Panc1 (cell line): ENCODE measurements around the gene PRELID3B. TPM values are rescaled to one million over a fixed set of nuclear protein-coding genes. Genes with fewer than 3 reads are reported as not detected.

Source experiments
- ATAC-seq: fragments of 200-7000 bp; cut with Tn5 transposase; 2 replicates; pipeline ENCODE4 v1.9.1; 2020; ENCODE audit warnings: mild to moderate bottlenecking, moderate library complexity
- BruUV-seq: library from RNA; stranded (reverse); fragments of 400-500 nt; replicated peaks from 2 replicates; lab custom pipeline; 2021; lab: Mats Ljungman, UMichigan
- CTCF ChIA-PET: fragments of 300-600 bp; sonication (Branson Sonifier 250); formaldehyde crosslinking; loops from one replicate; lab custom pipeline; 2022; ENCODE audit warnings: antibody characterized with exemption; lab: Charles Lee
- POLR2A ChIA-PET: fragments of 300-600 bp; sonication (Branson Sonifier 250); formaldehyde crosslinking; loops from one replicate; lab custom pipeline; 2022; ENCODE audit warnings: antibody characterized with exemption; lab: Charles Lee
- DNase-seq: peaks from one replicate; pipeline ENCODE4 v3.0.0-alpha.2; 2010; ENCODE audit warnings: low read depth, low spot score
- H3K27ac ChIP-seq: 2 replicates; pipeline ENCODE4 v1.5.1; 2011; ENCODE audit warnings: mild to moderate bottlenecking, low read length, inconsistent platforms
- H3K27me3 ChIP-seq: fragments of 200-500 bp; sonication (Bioruptor generic); 2 replicates; pipeline ENCODE4 v1.6.0; 2014; ENCODE audit warnings: low read length, inconsistent platforms; ENCODE audit not compliant: control insufficient read depth, insufficient read depth
- H3K36me3 ChIP-seq: fragments of 200-500 bp; sonication (Bioruptor generic); 2 replicates; pipeline ENCODE4 v1.5.1; 2014; ENCODE audit warnings: inconsistent platforms, mild to moderate bottlenecking, low read length, moderate library complexity; ENCODE audit not compliant: control insufficient read depth, insufficient read depth
- H3K4me1 ChIP-seq: 2 replicates; pipeline ENCODE4 v1.5.1; 2011; ENCODE audit warnings: inconsistent platforms, mild to moderate bottlenecking, low read length, moderate library complexity; ENCODE audit not compliant: control insufficient read depth, insufficient read depth
- H3K4me3 ChIP-seq, 2 experiments: 2 replicates each; pipeline ENCODE4 v1.5.1; 2011 to 2012; ENCODE audit warnings: low read depth in 2 of 2, low read length in 2 of 2, mild to moderate bottlenecking in 2 of 2, inconsistent platforms in 1 of 2, moderate library complexity in 1 of 2
- H3K9me3 ChIP-seq: fragments of 200-500 bp; sonication (Bioruptor generic); 2 replicates; pipeline ENCODE4 v1.5.1; 2014; ENCODE audit warnings: low read depth, mild to moderate bottlenecking, inconsistent platforms, low read length, moderate library complexity; ENCODE audit not compliant: control insufficient read depth, insufficient read depth
- CTCF ChIP-seq: fragments of 450-650 bp; IDR thresholded peaks from 2 replicates; pipeline ENCODE4 v1.5.1; 2017; ENCODE audit warnings: mild to moderate bottlenecking
- POLR2AphosphoS5 ChIP-seq: IDR thresholded peaks from 2 replicates; pipeline ENCODE4 v1.6.1; 2012; ENCODE audit warnings: mild to moderate bottlenecking, low read depth, low read length, moderate library complexity
- REST ChIP-seq, 2 experiments: IDR thresholded peaks; 2 replicates each; pipeline ENCODE4 v1.6.1; 2011 to 2012; ENCODE audit warnings: low read depth in 2 of 2, control low read depth in 1 of 2, low read length in 1 of 2, mild to moderate bottlenecking in 1 of 2, moderate library complexity in 1 of 2; ENCODE audit not compliant: insufficient read depth in 1 of 2
- SIN3A ChIP-seq: IDR thresholded peaks from 2 replicates; pipeline ENCODE4 v1.6.1; 2012; ENCODE audit warnings: low read depth, mild to moderate bottlenecking, low read length, moderate library complexity, borderline replicate concordance; ENCODE audit not compliant: insufficient read depth
- TCF7L2 ChIP-seq: IDR thresholded peaks from 2 replicates; pipeline ENCODE4 v1.6.1; 2011; ENCODE audit warnings: mild to moderate bottlenecking, low read depth, low read length, inconsistent platforms
- in situ Hi-C: cut with HindIII; loops from 2 replicates; pipeline ENCODE4 v1.10.0; 2016; ENCODE audit warnings: low sequenced_read_pairs, low pct_unique_long_range_greater_than_20kb
- intact Hi-C: fragments of 100-400 bp; cut with micrococcal nuclease; formaldehyde crosslinking; loops from one replicate; pipeline ENCODE4 v1.10.0; 2022; ENCODE audit not compliant: unreplicated experiment
- total RNA-seq: library from RNA; stranded (reverse); gene quantifications from one replicate; pipeline ENCODE4 v1.2.1, GENCODE V29; 2021; ENCODE audit not compliant: unreplicated experiment

The PRELID3B gene
- total RNA-seq, 1 experiment from 2014 or later = 131 TPM

GRCh38 chr20:59002874-59003399, 39.6 kb downstream of the PRELID3B start:
- CTCF ChIA-PET = no interaction called here

GRCh38 chr20:59002388-59002787, 40.2 kb downstream of the PRELID3B start:
- Histone ChIP-seq H3K27me3 (no peaks in the 10 kb centered on the region), H3K4me1 (peaks cover 13% of the 10 kb centered on the region), H3K4me3 (no peak overlapping the region), H3K36me3 (no peaks in the 10 kb centered on the region), H3K9me3 (no peaks in the 10 kb centered on the region), H3K27ac (no peak overlapping the region)
- BruUV-seq = no TSS peak
- CTCF ChIA-PET = no interaction called here
- DNase-seq (no peak), ATAC-seq (no peak)
- POLR2A ChIA-PET = no interaction called here
- in situ Hi-C loops = no loop called here
- intact Hi-C loops = no loop called here
- no peak for TF ChIP-seq REST (IDR thresholded peaks at IDR 0.05; ENCODE audit: insufficient read depth in 1 of 2, low read depth in 2 of 2, low read length in 1 of 2)
- TF ChIP-seq TCF7L2 = no peak
- TF ChIP-seq SIN3A = no peak
- no peak for TF ChIP-seq CTCF
- TF ChIP-seq POLR2AphosphoS5 = no peak

More at GRCh38 chr20:59002874-59003399, 39.6 kb downstream of the PRELID3B start:
- no peaks in the 10 kb centered on the region for H3K27me3 ChIP-seq
- no peak for ATAC-seq
- no peak overlapping the region for H3K27ac ChIP-seq
- TF ChIP-seq POLR2AphosphoS5 (no peak), SIN3A (no peak), CTCF (no peak), TCF7L2 (no peak), REST (IDR thresholded peaks at IDR 0.05; ENCODE audit: insufficient read depth in 1 of 2, low read depth in 2 of 2, low read length in 1 of 2) (no peak)
- no peaks in the 10 kb centered on the region for H3K36me3 ChIP-seq
- in situ Hi-C loops = no loop called here
- no peak overlapping the region for H3K4me3 ChIP-seq
- POLR2A ChIA-PET = interaction anchor here (0.5 kb wide), 1 partner anchor 238 kb away, joined by 6 read pairs; no protein-coding TSS in a partner anchor
- peaks cover 13% of the 10 kb centered on the region for H3K4me1 ChIP-seq
- DNase-seq = no peak
- no TSS peak for BruUV-seq
- H3K9me3 ChIP-seq = no peaks in the 10 kb centered on the region
- intact Hi-C loops = no loop called here
